PFSK-1 (cell line): ENCODE results near the gene METAP1.

ENCODE experiments used
- FOXP2 ChIP-seq: optimal IDR thresholded peaks from 2 replicates; pipeline ENCODE3; 2011; ENCODE audit warnings: borderline replicate concordance, control low read depth, inconsistent platforms; ENCODE audit not compliant: insufficient read depth; ENCODE audit errors: extremely low read length, extremely low read depth
- POLR2AphosphoS5 ChIP-seq: IDR thresholded peaks from 2 replicates; pipeline ENCODE4 v1.6.1; 2012; ENCODE audit warnings: low read depth, mild to moderate bottlenecking, control low read depth, low read length, moderate library complexity
- REST ChIP-seq, 2 experiments: IDR thresholded peaks; 2 replicates each; pipeline versions ENCODE4 v1.6.1 to v1.8.0; 2011 to 2012; ENCODE audit warnings: low read depth in 2 of 2, low read length in 2 of 2, control low read depth in 1 of 2, inconsistent platforms in 1 of 2, mild to moderate bottlenecking in 1 of 2, moderate library complexity in 1 of 2; ENCODE audit not compliant: insufficient read depth in 1 of 2
- SIN3A ChIP-seq: IDR thresholded peaks from 2 replicates; pipeline ENCODE4 v1.6.1; 2012; ENCODE audit warnings: mild to moderate bottlenecking, low read length, moderate library complexity, borderline replicate concordance; ENCODE audit not compliant: insufficient read depth
- TAF1 ChIP-seq: IDR thresholded peaks from 2 replicates; pipeline ENCODE4 v1.6.1; 2012; ENCODE audit warnings: low read length, control low read depth, borderline replicate concordance; ENCODE audit not compliant: insufficient read depth

The METAP1 gene

DNA sequence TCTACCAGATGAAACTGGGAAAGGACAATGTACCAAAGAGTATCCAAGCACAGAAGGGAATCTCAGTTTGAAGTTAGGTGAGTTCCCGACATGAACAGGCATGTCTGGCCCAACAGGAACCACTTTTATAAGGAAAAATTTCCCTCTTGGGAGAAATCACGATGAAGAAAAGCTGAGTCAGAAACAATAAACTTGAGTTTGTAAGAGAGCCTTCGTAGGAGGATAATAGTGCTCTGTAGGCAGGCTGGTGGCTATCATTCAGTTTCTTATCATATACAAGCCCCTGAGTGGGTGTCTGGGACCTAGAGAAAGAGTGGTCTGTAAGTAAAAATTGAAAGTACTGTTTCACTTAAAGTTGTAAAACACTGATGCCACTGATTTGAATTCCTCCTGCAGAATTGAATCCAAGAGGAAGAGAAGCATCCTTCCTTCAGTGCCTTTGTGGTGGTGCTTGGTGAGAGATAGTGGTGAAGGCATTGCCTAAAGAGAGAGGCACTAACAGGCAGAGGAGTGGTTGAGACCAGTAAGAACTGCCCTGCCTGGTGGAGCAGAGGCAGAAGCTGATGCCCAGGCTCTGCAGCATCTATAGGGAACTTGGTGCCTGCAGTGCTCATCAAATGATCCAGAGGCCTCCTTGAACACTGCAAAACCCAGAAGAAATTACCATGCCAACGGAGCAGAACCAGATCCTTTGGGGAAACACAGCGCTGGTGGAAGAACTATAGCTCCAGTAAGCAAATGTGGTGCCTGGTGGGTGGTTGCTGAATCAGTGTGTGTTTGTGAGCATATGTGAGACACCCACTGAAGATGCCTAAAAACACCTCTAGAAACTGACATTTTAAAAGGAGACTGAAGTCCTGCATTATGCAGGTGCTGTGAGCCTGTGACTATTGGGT is 31.7 kb upstream of the METAP1 start:
- TF ChIP-seq FOXP2 (no peak), TAF1 (no peak), POLR2AphosphoS5 (no peak)

DNA sequence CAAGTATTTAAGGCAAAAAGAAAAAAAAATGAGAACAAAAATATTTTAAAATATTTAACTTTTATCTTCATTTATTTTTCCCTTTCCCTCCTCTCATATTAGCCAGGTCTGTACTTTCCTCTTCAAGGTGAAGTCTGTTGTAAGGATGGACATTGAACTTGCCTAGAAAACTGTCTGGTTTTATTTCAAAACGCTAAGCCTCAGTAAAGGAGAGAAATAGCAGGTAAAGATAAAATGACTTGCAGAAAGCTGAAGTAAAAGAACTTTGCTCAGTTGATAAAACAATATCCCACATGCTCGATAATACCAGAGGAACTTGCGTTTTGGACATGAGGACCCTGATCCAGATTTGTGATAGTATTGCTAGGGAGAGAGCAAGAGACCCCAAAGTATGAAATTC is 28.6 kb upstream of the METAP1 start:
- TF ChIP-seq REST (IDR thresholded peaks at IDR 0.05; ENCODE audit: insufficient read depth in 1 of 2, low read depth in 2 of 2, low read length in 2 of 2) (no peak), FOXP2 (no peak), TAF1 (no peak), SIN3A (no peak), POLR2AphosphoS5 (no peak)

DNA sequence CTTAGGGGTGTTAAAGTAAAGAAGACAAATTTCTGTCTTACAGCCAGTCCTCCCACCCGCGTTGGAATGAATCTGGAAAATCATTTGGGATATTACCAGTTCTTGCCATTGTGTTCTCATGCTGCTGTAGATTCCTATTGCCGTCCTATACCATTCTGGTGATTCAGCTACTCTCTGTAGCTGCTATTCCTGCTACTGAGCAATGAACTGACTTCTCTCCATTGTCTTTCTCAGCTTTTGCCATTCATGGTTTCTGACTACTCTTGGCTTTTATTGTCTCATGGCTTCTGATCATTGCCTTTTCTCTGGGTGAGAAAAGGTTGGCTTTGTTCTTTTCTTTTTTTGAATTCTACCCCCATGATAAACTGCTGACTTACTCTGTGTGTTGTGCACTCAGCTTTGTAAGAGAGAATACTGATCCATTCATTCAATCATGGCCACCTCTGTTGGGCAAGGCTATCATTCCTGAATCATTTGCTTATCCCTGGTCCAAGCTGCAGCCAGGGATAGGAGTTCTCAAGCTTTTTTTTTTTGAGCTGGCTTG is 27.7 kb upstream of the METAP1 start:
- no peak for TF ChIP-seq SIN3A
- no peak for TF ChIP-seq TAF1
- TF ChIP-seq REST (IDR thresholded peaks at IDR 0.05; ENCODE audit: insufficient read depth in 1 of 2, low read depth in 2 of 2, low read length in 2 of 2): no peak
- TF ChIP-seq POLR2AphosphoS5: no peak
- TF ChIP-seq FOXP2: no peak

DNA sequence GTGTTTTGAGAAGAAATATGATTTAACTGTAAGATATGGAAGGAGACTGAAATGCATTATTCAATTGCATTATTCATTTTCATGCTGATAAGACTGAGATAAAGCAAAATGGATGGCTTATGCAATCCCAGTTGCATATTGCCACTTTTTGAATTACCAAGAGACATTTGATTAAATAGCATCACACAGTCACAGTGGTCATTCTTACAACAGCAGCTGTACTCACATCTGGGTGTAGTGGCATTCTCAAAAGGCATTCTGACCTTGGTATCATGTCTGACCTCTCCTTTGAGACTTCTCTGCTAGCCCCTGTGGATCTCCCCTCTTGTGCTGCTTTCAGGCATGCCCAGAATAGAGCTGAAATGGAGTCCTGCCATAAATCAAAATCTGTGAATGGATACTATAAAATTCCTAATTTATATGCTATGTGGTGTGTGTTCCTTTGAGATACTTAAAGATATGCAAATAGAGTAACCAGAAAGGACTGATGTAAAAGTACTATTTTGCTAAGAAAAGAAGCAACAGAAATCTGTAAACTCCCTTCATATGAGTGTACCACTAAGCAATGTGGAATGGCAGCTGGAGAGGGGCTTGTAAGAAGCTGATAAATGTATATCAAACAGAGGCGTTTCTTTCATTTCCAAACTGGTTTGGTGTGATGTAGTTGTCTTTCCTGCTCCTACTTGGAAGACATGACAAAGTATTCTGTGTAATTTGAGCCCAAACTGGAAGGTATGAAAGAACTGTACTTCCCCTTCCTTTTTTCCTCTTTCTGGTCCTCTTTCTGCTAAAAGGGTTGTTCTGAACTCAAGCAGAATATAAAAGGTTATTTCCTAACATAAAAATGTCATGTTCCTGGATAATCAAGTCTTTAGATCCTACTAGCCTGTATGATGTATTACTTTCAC is 25.4 kb upstream of the METAP1 start:
- TF ChIP-seq FOXP2: no peak
- TF ChIP-seq SIN3A: no peak
- no peak for TF ChIP-seq TAF1
- TF ChIP-seq POLR2AphosphoS5: no peak

DNA sequence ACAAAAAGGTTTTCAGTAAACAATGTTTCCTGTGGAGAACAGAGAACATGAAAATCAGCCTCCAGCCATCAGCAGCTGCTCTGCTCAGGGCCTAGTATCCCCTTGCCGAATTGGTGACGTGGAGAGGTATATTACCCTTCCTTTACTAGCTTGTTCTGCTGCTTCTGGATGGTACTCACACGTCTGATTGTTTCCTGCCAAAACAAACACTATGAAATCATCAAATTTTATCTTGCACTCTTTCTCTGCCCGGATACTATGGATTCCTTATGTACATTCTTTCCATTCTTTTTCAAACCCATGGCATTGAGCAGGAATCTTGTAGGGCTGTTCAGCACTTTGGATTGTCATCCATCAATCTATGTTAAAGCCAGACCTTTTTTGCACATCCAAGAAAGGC is 18.8 kb upstream of the METAP1 start:
- TF ChIP-seq REST (IDR thresholded peaks at IDR 0.05; ENCODE audit: insufficient read depth in 1 of 2, low read depth in 2 of 2, low read length in 2 of 2) (no peak), SIN3A (no peak), FOXP2 (no peak), POLR2AphosphoS5 (no peak), TAF1 (no peak)
